HG03025 (cell line): ENCODE measurements around the gene KCTD5.
"Not testable (repeated sequence)": the region's sequence is repeated elsewhere in the genome, so short reads cannot be mapped to it uniquely, and the experiment has no call there.

Experiments
- ATAC-seq: cut with Tn5 transposase; IDR thresholded peaks from one replicate; pipeline ENCODE4 v1.9.1; 2021; ENCODE audit warnings: mild to moderate bottlenecking, moderate library complexity; ENCODE audit not compliant: unreplicated experiment, low FRiP score

The KCTD5 gene

DNA sequence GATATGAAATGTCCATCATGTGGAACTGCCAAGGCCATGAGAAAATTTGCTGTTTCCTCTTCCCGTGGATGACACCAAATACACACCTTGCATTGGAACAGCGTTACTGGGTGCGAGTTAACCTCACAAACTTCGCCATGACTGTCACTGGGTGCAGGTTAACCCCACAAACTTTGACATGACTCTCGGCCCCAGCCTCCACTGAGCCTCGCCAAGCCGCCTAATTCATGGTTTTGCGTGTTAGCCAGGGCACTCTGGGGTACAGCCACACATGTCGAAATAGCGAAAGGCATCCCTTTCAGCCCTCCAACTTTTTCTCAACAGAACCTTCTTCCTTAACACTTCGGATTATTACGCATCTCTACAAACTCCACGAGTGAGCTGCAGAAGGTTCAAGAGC lies 10.6 kb upstream of the KCTD5 start:
- ATAC-seq, result no peak

DNA sequence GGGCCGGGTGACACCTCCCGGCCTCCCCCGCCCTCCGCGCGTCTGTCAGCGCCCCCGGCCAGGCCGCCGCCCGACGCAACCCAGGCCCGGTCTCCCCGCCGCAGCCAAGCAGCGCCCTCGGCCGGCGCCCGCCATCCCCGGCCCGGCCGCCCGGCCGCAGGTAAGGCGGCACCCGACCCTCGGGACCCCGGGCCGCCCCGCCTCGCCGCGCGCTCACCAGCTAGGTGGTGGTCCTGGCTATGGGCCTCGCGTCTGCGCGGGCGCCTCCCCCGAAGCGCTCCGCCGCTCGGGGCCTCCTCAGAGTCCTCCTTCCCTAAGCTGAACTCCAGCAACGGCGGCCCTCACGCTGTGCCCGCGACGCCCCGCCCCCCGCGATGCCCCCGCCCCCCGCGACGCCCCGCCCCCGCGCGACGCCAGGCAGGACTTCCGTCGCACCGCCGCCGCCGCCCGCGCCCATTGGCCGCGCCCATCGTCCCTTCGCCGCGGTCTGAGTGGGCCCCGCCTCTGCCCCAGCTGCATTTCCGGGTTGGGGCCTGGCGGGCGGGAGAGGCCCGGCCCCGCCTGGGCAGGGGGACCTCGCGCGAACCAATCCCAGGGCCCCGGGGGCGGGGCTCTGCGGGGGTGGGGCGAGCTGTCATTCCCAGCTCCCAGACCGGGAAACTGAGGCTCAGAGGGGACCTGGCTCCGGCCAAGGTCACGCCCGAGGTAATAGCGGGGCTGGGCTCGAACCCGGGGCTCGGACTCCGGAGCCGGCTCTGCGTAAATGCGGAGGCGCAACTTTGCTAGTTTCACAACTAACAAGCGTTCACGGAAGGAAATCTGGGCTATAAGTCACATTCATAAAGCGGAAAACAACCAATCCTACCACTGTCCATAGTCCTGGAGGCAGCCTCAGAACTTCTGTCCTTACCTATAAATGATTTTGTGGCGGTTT lies 9.0 kb upstream of the KCTD5 start:
- ATAC-seq, result peak; percentile 82

DNA sequence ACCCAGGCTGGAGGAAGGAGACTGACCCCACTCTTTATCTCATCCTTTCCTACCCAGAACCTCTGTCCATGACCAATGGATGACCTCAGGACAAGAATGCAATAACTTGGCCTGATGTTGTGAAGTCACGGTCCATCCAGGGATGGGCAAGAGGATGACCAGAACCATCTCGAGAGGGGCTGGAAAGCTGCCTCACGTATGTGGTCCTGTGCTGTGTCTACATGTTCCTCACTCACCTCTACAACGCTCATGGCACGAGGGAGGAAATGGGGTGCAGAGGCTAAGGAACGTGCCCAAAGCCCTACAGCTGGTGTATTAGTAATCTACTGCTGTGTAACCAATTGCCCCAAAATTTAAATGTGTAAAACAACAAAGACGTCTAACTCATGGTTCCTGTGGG lies 7.3 kb upstream of the KCTD5 start:
- no peak for ATAC-seq

DNA sequence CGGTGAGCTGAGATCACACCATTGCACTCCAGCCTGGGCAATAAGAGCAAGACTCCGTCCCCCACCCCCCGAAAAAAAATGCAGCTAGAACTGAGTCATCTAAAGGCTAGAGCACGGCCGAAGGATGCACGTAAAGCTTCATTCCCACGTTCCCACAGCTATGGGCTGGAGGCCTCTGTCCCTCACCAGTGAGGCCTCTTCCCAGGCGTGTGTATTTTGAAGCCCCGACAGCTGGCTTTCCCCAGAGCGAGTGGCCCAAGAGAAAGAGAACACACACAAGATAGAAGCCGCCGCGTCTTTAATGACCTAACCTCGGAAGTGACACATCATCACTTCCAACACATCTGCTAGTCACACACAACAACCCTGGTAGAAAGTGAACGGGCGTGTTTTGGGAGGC lies 6.6 kb upstream of the KCTD5 start:
- no peak for ATAC-seq

DNA sequence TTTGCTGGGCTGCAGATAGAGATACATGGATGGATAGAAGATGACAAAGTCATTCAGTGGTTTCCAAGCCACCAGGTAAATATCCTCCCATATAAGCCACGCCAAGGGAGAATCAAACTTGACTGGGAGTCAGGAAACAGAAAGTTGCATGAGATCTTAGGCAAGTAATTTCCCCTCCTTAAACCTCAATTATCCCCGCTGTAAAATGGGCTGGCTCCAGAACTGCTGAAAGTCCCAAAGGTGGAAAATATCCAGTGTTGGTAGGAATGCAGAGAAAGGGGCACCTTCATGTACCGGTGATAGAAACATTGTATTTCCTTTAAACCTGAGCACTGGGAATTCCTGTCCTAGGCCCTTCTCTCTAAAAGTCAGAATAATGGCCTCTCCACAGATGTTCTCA lies 5.4 kb upstream of the KCTD5 start:
- not testable (repeated sequence) for ATAC-seq

DNA sequence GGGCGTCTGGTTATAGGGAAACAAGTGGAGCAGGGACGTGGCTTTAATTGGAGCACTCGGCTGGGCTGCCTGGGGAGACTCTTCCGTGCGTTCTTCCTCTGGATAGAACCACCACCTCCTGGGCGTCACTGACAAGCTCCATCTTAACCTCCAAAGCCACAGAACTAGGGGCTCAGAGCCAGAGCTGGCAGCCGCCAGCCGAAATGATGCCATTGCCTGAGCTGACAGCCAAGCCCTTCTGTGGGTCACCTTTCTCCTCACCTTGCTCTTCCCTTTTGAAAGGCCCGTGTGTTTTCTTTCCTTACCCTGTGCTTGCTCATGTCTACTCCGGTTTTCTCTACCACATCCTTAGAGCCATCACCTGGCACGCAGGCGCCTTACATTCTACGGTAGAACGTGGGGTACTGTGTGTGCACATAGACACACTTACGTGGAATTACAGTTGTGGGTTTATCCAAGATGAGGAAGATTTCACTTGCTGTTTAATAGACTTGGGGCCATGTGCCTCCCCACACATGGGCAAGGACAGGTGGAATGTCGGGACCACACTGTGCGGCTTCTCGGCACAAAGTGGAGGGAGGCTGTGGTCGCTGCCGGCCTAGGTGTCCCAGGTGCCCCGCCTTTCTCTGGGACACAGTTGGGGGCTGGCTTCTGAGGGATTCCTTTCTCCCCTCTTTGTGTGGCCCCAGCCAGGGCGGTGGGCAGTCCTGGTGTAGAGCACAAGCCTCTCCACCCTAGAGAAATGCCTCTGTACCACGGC lies 3.9 kb upstream of the KCTD5 start:
- not testable (repeated sequence) for ATAC-seq

DNA sequence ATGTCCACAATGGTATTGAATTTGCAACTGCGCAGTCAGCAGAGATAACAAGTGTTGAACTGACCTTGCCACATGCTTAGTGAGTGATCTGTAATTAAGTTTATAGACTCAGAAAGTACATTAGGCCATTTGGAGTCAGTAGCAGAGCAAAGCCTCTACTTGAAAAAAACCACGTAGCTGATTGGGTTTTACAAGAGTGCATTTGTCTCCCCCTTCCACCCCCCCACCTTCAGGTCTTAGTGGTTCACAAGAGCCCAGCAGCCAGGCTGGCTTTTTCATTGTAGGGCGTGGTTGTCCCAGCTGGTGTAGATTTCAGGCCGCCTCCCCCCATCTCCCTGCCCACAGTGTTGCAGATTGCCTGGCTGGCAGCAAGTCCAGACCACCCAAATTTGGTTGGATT lies 2.4 kb upstream of the KCTD5 start:
- not testable (repeated sequence) for ATAC-seq

DNA sequence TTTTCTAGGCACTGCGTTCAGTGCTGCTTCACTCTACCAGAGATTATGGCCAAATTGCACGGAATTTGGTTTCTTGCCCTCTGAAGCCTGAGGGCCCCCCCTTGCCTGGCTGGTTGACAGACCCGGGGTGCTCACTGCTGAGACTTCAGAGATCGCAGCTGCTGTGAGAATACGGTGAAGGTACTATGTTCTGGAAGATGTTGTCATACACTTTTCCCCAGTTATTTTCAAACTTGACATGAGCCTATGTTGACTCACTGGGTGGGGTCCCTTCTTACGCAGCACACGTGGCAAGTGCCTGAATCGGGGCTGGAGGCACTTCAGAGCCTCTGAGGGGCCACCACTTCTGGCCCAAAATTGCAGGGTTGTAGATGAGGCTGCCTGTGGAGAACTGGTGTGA lies 2.0 kb upstream of the KCTD5 start:
- not testable (repeated sequence) for ATAC-seq

DNA sequence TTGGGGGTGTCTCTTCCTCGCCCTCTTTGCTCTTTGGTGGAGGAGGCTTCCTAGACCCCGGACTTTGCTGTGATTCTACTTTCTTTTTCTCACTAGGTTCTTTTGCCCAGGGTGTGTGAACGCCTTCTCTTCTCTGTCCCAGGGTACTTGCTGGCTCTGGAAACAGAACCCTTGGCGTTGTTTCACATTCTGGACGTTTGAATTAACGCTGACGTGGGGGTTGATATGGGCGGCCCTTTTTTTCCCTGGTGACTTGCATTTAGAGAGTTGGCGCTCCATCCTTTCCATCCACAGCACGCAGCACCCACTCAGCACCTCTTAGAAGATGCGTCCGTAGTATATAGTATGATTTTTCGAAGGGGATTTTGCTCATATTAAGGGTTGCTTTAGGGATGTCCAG lies 718 bp downstream of the KCTD5 start:
- ATAC-seq, result not testable (repeated sequence)

DNA sequence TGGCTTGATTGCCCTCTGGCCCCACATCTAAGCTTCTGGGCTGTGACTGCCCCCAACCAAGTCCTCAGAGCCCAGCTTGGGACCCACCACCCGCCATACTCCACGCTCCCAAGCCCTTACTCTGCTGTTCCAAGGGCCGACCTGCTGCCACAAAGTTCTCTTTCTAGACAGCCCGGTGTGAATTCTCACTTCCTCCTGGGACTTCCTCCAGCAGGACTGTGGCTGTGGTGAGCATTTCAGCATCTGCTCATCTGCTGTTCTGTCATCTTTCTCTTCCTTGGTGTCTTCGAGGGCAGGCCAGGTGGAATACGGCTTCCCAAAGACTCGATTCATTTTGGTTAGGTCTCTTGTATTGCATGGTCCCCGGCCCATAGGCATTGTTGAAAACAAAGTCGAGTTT lies 3.8 kb downstream of the KCTD5 start:
- not testable (repeated sequence) for ATAC-seq

DNA sequence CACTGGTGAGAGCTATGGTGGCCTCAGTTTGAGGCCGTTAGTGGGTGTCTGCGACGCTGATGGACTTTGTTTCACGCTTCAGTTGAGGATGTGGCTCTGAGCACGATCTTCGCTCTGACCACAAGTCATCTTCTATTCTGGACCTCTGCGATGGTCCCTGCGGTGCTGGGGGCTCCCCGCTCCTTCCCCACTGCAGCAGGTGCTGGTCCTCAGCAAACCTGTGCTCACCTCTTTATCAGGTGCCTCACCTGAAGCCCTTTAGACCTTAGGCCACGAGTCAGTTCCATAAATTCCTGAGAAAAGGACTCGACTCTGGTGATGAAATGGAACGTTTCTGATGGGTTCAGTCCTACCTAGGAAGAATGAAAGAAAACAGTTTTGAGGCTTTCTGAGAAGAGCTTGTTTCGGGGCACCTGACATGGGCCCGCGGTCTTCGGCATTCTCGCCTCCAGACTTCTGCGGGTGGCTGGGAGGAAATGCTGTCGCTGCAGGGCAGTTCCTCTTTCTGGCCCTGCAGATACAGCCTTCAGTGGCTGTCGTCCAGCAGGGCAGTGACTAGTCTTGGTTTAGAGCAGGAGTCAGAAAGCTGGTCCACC lies 4.7 kb downstream of the KCTD5 start:
- ATAC-seq, result no peak

DNA sequence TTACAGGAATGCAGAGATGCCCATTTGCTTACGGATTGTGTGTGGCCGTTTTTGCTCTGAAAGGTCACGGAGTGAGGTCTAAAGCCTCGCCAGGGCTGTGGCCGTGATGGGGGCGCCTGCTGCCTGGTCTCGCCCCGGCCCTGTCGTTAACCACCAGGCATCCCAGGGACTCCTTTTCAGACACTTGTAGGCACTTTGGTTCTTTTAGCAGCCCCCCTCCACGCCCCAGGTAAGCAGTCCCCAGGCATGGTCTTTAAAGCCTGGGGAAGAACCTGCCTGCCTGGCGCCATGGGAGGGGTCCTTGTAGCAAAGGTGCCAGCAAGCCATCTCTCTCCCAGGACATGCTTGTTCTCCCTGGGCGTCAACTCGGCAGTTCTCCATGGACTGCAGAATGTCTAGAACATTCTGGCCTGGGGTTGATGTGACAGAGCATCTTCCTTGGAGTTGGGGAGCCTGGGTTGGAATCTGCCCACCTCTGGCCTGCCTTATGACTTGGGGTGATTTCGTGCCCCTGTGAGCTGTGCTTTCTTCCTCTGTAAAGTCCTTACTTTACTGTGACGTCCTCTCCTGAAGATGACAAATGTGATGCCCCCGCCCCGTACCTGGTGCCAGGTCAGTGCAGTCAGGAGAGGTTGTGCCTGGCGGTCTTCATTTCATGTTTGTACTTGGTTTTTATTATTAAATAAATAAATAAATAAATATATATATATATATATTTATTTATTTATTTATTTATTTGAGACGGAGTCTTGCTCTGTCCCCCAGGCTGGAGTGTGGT lies 5.4 kb downstream of the KCTD5 start:
- no peak for ATAC-seq

DNA sequence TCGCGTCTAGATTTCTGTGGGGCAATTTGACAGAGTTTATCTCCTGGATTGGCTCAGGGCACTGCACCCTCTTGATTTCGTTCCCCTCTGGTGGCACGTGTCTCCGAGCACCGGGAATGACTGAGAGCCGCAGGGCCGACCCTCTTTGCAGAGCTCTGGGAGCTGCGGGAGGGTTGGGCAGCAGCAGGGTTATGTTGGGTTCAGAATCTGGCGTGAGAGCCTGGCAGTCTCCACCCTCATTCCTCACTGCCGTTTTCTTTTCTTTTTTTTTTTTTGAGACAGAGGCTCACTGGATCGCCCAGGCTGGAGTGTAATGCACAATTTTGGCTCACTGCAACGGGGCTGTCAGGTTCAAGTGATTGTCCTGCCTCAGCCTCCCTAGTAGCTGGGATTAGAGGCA lies 7.1 kb downstream of the KCTD5 start:
- ATAC-seq, result not testable (repeated sequence)

DNA sequence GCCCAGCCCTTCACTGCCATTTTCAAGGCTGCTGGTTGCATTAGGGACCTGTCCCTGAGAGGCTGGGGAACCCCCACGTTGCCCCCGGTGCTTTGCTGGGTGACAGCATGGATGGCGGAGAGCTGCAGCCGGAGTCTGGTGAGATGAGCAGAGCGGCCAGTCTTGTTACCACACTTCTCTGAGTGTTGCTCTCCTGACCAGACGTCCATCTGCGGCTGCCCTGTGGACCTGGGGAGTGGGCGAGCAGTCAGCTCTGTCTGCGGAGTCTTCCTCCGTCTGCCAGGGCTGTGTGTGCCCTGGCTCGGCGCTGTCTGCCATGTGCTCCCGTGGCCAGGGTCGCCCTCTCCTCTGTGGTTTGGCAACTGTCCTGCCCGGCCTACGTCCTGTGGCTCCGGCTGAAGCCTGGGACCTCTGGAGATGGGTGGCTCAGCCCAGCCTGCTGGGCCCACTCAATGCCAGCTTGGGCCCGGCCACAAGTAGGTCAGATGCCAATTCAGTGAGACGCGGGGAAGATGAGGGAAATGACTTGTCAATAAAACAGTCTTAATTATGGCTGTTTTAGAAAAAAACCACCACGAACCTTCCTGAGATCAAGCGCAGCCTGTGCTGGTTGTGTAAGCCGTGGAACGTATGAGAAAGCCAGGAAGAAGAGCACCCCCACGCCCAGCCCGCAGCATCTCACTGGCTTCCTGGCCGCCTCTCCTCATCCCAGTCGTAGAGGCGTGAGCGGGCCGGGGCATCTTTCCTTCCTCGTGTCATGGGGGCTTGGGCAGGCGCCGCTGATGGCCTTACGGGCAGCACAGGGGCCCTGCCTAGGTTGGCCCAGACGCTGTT lies 7.9 kb downstream of the KCTD5 start:
- no peak for ATAC-seq

DNA sequence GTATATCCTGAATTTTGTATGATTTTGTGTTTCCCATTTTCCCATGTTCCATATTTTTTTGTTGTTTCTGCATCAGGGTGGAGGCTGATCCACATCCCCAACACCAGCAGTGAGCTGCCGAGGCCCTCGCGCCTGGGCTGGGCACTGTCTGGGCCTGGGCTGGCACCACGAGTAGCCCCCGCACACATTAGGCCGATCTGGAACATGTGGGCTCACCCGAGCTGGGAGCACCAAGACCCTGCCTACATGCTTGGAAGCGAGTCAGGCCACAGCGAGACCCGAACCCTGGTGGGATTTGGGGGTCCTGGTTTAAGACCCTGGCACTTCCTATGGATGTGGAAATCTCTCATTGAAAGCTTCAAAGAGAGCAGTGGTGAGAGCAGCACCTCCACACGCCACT lies 8.5 kb downstream of the KCTD5 start:
- ATAC-seq, result no peak

DNA sequence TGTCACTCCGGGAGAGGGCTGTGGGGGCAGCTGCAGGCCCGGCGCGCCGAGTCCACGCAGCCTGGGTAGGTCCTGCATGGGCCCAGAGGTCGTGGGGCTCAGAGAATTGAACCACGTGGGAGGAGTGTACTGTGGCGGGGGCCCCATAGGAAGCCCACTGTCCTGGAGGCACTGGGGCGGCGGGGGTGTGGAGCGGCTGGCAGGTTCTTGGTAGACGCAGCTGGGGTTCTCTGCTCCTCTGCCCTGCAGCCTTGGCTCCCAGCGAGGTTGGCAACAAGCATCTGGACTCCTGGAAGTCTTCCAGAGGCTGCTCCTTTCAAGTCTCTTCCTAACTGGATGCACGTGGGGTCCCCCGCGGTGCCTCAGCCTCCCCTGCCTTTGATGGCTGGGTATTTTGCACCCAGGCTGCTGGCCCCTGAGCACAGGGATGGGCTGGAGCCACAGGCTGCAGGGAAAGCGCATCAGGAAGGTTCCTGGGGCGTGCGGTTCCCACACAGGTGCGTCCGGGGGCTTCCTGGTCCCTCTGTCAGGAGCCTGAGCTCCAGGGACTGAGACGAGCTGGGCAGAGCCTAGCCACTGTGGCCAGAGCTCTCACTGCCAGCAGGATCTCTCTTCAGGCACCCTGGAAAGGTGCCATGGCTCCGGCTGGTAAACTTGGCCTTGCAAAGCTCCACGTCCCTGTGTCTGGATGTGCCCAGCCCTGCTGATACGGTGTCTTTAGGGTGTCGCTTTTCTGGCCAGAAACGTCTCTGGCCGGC lies 9.3 kb downstream of the KCTD5 start:
- ATAC-seq, result no peak

DNA sequence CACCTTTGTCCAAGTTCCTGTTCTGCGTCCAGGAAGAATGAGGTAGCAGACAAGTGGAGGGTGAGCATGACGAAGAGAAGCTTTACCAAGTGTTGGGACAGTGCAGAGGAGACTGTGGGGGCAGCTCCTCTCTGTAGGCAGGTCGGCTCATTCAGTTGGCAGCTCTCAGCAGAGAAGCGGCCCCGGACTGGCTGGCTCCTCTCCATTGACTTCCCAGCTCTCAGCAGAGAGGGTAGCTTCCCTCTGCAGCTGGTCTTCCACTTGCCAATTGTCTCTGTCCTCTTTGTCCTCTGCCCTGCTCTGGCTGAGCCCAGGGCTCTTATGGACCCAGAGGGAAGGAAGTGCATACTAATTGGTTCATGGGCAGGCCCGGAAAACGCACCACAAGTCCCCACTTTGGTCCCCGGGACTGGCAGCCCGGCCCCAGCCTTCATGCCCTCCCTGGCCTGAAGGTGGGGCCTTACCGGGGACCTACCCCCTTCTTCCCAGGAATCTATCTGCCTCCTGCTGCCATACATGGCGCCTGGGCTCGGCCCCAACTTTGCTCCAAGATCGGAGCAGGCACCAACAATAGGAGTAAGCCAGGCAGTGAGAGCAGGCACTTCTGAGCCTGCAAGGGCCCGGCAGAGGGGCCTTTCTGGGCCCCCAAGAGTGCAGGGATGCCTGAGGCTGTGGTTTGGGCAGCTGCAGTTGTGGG lies 10.1 kb downstream of the KCTD5 start:
- no peak for ATAC-seq

DNA sequence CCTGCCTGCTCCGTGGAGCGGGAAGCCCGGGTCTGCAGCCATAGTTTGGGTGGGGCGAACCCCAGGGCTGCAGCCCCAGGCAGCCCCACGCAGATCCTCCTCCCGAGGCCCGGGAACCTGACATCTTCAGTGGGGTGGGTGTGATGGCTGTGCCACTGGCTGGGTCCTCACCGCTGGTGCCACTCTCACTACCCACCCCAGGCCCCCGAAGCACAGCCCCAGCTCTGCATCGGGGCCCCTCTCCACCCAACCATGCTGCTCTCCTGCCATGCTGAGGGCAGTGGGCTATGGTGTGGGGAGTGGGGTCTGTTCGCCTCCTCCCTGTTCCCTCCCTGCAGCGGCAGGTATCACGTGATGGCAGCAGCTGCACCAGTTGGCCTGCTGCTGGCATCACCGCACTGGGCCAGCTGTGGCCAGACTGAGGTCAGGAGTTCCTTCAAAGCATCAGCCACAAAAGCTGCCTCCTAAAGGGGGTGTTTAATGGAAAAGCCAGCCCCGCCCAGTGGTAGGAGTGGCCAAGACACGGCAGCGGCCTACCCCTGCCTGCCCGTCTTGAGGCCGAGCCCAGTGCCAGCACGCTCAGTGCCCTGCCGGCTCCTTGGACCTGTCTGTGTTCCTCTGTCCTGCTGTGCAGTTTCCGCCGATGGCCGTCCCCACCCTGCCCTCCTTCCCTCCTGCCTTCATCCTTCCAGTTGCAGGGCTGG lies 10.8 kb downstream of the KCTD5 start:
- ATAC-seq, result no peak
